CD4-positive, alpha-beta T cell treated with Interleukin-4 for 1 hour (primary cell): ENCODE results near the gene RANBP10.

Source experiments
- DNase-seq, 2 donors: peaks; one replicate each; pipeline ENCODE4 v3.0.0-alpha.2; 2020 to 2022

RANBP10 gene

GRCh38 chr16:67673712-67674580 is 132.4 kb downstream of the RANBP10 start:
- DNase-seq: peak in 1 of 2 donors; percentile 35
